Thymus (tissue), 11 donors: Measurements from ENCODE around the gene ZAP70. TPM values are rescaled to one million over a fixed set of nuclear protein-coding genes. Genes with fewer than 3 reads are reported as not detected.
"Not testable (repeated sequence)": the region's sequence is repeated elsewhere in the genome, so short reads cannot be mapped to it uniquely, and the experiment has no call there.

Source experiments
- DNase-seq, 9 donors: peaks; one replicate each; pipeline ENCODE4 v3.0.0-alpha.2; 2013; ENCODE audit warnings: low spot score in 9 of 9, low read depth in 6 of 9, missing footprints in 1 of 9
- H3K27ac ChIP-seq, 2 donors: one replicate each; pipeline ENCODE4 v1.5.1; 2013; ENCODE audit warnings: control low read depth in 1 of 2, low read depth in 1 of 2, low read length in 1 of 2, mild to moderate bottlenecking in 1 of 2, moderate library complexity in 1 of 2
- H3K27me3 ChIP-seq, 2 donors: one replicate each; pipeline ENCODE4 v1.5.1; 2013; ENCODE audit warnings: low read length in 1 of 2; ENCODE audit not compliant: control insufficient read depth in 2 of 2, insufficient read depth in 1 of 2
- H3K36me3 ChIP-seq, 2 donors: one replicate each; pipeline ENCODE4 v1.5.1; 2013; ENCODE audit warnings: low read length in 1 of 2, mild to moderate bottlenecking in 1 of 2, moderate library complexity in 1 of 2; ENCODE audit not compliant: control insufficient read depth in 2 of 2, insufficient read depth in 2 of 2
- H3K4me1 ChIP-seq, 2 donors: one replicate each; pipeline ENCODE4 v1.5.1; 2013; ENCODE audit warnings: low read length in 2 of 2; ENCODE audit not compliant: control insufficient read depth in 2 of 2, insufficient read depth in 2 of 2
- H3K4me3 ChIP-seq, 2 donors: one replicate each; pipeline ENCODE4 v1.5.1; 2013; ENCODE audit warnings: low read length in 2 of 2, control low read depth in 1 of 2, mild to moderate bottlenecking in 1 of 2
- H3K9me3 ChIP-seq, 2 donors: one replicate each; pipeline ENCODE4 v1.5.1; 2013; ENCODE audit warnings: low read length in 1 of 2, mild to moderate bottlenecking in 1 of 2; ENCODE audit not compliant: control insufficient read depth in 2 of 2, insufficient read depth in 1 of 2
- WGBS: extraction: QIAGEN DNeasy Blood & Tissue Kit; methylation state at CpG from one replicate; pipeline ENCODE4 v1.1.7; 2013; 5-methylcytosine and 5-hydroxymethylcytosine counted together
- polyA plus RNA-seq: library from polyadenylated mRNA; stranded (reverse); fragments of 200-250 nt; gene quantifications from one replicate; pipeline ENCODE4 v1.2.3, GENCODE V29; 2013
- total RNA-seq: library from RNA; stranded (reverse); fragments of 120-200 nt; gene quantifications from one replicate; pipeline ENCODE4 v1.2.4, GENCODE V29; 2013
- donor health status: healthy.

Gene ZAP70
- total and polyA plus RNA-seq, 2 donors: 160 to 217 TPM

GRCh38 chr2:97712175-97712574 lies 1.2 kb upstream of the ZAP70 start:
- DNase-seq: not testable (repeated sequence)

GRCh38 chr2:97712693-97713295 lies 582 bp upstream of the ZAP70 start:
- no peak for DNase-seq
- Histone ChIP-seq H3K27ac (peak overlapping the region; percentile 85 to 92), H3K9me3 (no peaks in the 10 kb centered on the region), H3K4me3 (peak overlapping the region; percentile 64 to 82), H3K27me3 (no peaks in the 10 kb centered on the region), H3K4me1 (peaks cover 60 to 78% of the 10 kb centered on the region in 2 donors), H3K36me3 (peaks cover 28 to 29% of the 10 kb centered on the region in 2 donors)
- 46% methylated on average over 11 of the region's 11 CpGs for WGBS

More at GRCh38 chr2:97712175-97712574, 1.2 kb upstream of the ZAP70 start:
- WGBS: 96% methylated on average over 9 of the region's 9 CpGs
- Histone ChIP-seq H3K36me3 (peaks cover 24 to 29% of the 10 kb centered on the region in 2 donors), H3K4me1 (peaks cover 54 to 72% of the 10 kb centered on the region in 2 donors), H3K27ac (peak overlapping the region; percentile 85 to 92)
- H3K9me3 ChIP-seq, H3K27me3 ChIP-seq, H3K4me3 ChIP-seq: not testable (repeated sequence)

- H3K27ac ChIP-seq: peak overlapping the region; percentile 85 to 92
- peaks cover 66 to 86% of the 10 kb centered on the region in 2 donors for H3K4me1 ChIP-seq
- H3K27me3 ChIP-seq: no peaks in the 10 kb centered on the region
- H3K4me3 ChIP-seq: peak overlapping the region; percentile 64 to 82
- H3K36me3 ChIP-seq: peaks cover 32 to 38% of the 10 kb centered on the region in 2 donors
- peak in 1 of 9 donors; percentile 28 for DNase-seq
- 37% methylated on average over 17 of the region's 17 CpGs for WGBS
- no peaks in the 10 kb centered on the region for H3K9me3 ChIP-seq
Observed at GRCh38 chr2:97714084-97714949, 941 bp downstream of the ZAP70 start.

GRCh38 chr2:97714950-97715652 lies 1.7 kb downstream of the ZAP70 start:
- Histone ChIP-seq H3K36me3 (peaks cover 36 to 43% of the 10 kb centered on the region in 2 donors), H3K27me3 (no peaks in the 10 kb centered on the region), H3K9me3 (no peaks in the 10 kb centered on the region), H3K4me1 (peaks cover 70 to 89% of the 10 kb centered on the region in 2 donors), H3K4me3 (peak overlapping the region; percentile 64 to 82), H3K27ac (peak overlapping the region; percentile 85 to 92)
- WGBS: 90% methylated on average over 13 of the region's 13 CpGs
- no peak for DNase-seq

GRCh38 chr2:97715951-97716694 lies 2.7 kb downstream of the ZAP70 start:
- Histone ChIP-seq H3K27ac (peak overlapping the region in 1 of 2 donors; percentile 7), H3K36me3 (peaks cover 42 to 51% of the 10 kb centered on the region in 2 donors), H3K4me3 (peak overlapping the region; percentile 18 to 64), H3K4me1 (peaks cover 68 to 86% of the 10 kb centered on the region in 2 donors), H3K9me3 (no peaks in the 10 kb centered on the region), H3K27me3 (no peaks in the 10 kb centered on the region)
- WGBS: 90% methylated on average over 9 of the region's 9 CpGs
- DNase-seq: no peak

DNA sequence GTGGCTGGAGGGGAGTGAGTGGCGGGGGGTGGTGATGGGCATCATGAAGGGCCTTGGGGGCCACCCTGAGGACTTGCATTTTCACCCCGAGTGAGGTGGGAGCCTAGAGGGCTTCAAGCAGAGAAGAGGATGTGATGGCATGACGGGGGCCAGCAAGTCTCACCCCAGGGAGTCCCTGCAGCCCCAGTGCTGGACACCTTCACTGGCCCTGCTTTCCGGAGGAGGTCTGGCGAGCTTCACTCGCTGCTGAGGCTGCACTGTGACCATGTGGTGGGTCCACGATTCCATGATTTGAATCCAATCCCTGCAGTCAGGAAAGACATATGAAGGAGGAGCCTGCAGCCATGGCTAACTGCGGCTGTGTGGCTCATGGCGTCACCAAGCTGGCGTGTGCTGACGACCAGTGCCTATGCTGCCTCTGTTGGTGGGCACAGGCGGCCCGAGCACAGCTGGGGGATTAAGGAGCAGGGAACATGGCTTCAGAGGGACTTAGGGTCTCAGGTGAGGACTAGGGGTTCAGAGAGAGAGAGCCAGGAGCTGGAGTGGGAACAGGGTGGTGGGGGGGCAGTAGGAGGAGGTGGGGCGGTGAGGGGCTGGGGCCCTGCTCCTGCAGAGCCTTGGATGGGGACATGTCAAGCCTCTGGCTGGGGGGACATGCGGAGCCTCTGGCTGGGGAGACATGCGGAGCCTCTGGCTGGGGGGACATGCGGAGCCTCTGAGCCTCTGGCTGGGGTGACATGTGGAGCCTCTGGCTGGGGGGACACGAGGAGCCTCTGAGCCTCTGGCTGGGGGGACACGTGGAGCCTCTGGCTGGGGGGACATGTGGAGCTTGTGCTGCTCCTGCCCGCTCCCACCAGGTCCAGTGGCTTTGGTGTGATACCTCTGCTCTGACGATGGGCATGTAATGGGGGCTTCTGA lies 3.6 kb downstream of the ZAP70 start:
- Histone ChIP-seq H3K9me3 (no peaks in the 10 kb centered on the region), H3K27ac (peak overlapping the region; percentile 46 to 91), H3K4me1 (peaks cover 61 to 78% of the 10 kb centered on the region in 2 donors), H3K4me3 (peak overlapping the region in 1 of 2 donors; percentile 33), H3K36me3 (peaks cover 42 to 53% of the 10 kb centered on the region in 2 donors), H3K27me3 (no peaks in the 10 kb centered on the region)
- DNase-seq: no peak
- WGBS: 89% methylated on average over 21 of the region's 21 CpGs

DNA sequence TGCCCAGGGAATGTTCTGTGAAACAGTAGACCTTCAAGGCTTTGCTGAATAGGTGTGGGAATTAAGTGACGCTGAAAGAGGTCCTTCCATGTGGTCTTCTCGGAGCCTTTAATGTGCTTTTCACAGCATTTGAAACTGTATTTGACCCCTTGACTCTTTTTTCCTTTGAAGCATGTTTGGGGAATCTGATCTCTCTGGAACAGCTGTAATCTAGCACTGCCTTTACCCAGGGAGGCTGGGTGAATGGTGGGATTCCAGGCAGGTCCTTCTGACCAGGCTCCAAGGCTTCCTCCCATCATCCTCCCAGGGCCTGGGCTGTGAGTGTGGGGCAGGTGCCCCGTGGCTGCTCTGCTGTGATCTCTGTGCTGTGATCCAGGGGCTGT lies 4.2 kb downstream of the ZAP70 start:
- WGBS: 55% methylated on average over 3 of the region's 3 CpGs
- H3K4me1 ChIP-seq: peaks cover 55 to 75% of the 10 kb centered on the region in 2 donors
- H3K9me3 ChIP-seq: no peaks in the 10 kb centered on the region
- peaks cover 42 to 57% of the 10 kb centered on the region in 2 donors for H3K36me3 ChIP-seq
- DNase-seq: no peak
- peak overlapping the region; percentile 33 to 34 for H3K4me3 ChIP-seq
- H3K27ac ChIP-seq: peak overlapping the region; percentile 85 to 91
- H3K27me3 ChIP-seq: no peaks in the 10 kb centered on the region
